Body of pancreas (tissue), 4 donors: ENCODE measurements around the gene BRCA1.

Experiments
- POLR2A ChIP-seq, 3 donors: fragments of 450-650 bp; IDR thresholded peaks; one replicate each; pipeline ENCODE4 v1.6.1; 2016; ENCODE audit warnings: antibody characterized with exemption in 3 of 3, mild to moderate bottlenecking in 2 of 3
- TF ChIP-seq, protein P1 (sequence below), 7 experiments: fragments of 450-650 bp in 4 of 7; fragments of 200-600 bp in 3 of 7; sonication (generic) in 3 of 7; IDR thresholded peaks; one replicate each; pipeline ENCODE4 v1.5.1; 2016 to 2019; ENCODE audit warnings: antibody characterized with exemption in 7 of 7

DNA sequence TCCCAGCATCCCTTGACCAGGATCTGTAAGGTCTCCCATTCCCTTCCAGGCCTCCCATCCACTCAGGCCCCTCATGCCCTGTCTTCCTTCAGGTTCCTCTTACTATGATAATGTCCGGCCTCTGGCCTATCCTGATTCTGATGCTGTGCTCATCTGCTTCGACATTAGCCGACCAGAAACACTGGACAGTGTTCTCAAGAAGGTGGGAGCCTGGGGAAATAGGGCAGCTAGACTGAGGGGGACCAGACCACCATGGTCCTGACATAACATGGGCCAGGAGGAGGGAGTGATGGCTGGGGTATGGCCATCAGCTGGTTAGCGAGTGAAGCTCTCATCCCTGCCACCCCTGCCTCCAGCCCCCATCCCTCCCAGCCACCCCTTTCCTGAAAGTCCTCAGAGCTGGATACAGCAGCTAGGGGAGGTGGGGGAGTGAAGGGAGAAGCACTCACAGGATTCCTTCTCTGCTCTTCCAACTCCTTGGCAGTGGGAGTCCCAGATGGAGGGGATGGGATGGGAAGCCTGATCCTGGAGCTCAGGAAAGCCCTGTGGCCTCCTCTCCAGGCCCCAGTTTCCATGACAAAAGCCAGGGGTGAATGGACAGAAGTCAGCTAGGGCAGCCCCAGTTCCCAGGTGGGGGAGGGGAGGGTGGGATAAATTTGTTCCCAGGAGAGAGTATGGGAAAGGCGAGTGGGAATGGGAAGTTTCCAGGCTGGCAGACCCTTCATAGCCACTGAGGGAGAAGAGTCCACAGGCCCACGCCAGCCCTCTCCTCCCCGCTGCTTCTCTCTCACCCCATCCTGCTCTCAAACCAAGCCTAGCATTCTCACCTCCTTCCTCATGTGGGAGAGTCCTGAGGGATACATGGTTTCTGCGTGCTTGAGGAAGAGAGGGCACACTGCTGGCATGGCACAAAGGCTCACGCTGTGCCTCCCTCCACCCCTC, 97.8 kb downstream of the BRCA1 start:
- TF ChIP-seq, protein P1, sequence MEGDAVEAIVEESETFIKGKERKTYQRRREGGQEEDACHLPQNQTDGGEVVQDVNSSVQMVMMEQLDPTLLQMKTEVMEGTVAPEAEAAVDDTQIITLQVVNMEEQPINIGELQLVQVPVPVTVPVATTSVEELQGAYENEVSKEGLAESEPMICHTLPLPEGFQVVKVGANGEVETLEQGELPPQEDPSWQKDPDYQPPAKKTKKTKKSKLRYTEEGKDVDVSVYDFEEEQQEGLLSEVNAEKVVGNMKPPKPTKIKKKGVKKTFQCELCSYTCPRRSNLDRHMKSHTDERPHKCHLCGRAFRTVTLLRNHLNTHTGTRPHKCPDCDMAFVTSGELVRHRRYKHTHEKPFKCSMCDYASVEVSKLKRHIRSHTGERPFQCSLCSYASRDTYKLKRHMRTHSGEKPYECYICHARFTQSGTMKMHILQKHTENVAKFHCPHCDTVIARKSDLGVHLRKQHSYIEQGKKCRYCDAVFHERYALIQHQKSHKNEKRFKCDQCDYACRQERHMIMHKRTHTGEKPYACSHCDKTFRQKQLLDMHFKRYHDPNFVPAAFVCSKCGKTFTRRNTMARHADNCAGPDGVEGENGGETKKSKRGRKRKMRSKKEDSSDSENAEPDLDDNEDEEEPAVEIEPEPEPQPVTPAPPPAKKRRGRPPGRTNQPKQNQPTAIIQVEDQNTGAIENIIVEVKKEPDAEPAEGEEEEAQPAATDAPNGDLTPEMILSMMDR (IDR thresholded peaks at IDR 0.05), result no peak
- no peak for TF ChIP-seq POLR2A (IDR thresholded peaks at IDR 0.05)
